ENCODE measurements around the gene CARS2.
"Not testable (repeated sequence)": the region's sequence is repeated elsewhere in the genome, so short reads cannot be mapped to it uniquely, and the experiment has no call there.

Gene CARS2

DNA sequence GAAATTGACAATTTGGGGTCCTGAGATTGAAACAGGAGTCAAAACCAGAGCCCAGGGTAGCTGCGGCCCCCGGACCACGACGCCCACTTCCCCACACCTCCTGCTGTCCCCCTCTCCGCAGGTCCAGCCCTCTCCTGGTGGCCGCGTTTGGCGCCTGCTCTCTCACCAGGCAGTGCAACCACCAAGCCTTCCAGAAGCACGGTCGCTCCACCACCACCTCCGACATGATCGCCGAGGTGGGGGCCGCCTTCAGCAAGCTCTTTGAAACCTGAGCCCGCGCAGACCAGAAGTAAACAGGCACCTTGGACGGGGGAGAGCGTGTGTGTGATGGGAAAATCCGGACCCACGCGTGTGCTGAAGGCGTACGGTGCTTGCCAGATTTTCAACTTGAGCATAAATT is 67.7 kb downstream of the CARS2 start:
- DNase-seq (ENCODE audit: low read depth) = no peak

DNA sequence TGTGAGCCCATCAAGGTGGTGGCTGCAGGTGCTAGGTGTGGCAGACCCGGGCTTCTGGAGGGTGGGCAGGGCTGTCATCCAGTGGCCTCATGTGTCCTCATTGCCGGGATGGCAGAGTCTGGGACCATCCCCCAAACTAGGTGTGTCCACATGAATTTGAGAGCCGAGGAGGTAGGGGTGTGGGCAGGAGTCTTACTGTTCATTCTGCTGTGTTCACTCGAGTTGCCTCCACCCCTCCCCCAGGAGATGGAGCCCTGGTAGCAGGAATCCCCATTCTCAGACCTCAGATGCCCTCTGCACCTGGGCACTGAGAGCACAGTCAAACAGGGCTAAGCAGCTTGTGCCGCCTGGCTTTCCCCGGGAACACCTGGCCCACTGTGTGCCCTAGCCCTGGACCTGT is 68.2 kb downstream of the CARS2 start:
- DNase-seq (ENCODE audit: low read depth) = no peak

DNA sequence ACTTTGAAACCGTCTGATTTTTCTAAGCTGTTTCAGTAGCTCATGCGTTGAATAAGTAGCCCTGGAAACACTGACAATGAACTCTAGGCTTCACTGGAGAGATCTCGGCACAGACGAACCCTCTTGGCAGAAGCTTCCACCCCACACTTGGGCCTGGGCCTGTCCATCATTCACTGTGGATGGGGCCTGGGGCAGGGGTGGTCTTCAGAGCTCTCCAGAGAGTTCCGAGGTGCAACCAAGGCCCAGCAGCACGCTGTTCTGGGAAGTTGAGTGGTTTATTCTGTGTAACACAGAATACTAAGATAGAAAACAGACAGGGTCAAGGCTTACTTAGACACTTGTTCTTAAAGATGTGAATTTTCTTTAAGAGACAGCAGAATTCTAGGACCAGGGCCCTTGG is 68.6 kb downstream of the CARS2 start:
- DNase-seq (ENCODE audit: low read depth) = no peak

DNA sequence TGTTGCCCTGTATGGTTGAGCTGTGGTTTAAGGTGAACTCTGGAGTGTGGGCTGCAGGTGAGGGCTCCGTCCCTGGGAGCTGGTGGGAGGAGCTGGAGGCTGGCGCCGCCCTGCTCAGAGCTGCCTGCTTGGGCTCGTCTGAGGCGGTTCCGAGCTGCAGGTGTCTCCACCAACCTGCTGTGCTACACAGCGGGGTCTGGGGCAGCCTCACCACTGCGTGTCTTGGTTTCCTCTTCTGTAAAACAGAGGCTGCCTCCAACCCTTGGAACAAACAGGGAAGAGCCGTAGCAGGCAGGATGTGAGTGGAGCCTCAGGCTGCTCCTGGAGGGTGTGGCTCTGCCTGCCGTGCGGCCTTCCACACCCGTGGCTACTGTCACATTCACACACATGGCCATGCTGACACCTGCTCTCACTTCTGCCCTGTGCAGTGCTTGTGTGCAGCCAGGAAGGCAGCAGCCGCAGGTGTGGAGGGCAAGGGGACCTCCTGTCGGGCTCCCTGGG is 69.2 kb downstream of the CARS2 start:
- no peak for DNase-seq (ENCODE audit: low read depth)

DNA sequence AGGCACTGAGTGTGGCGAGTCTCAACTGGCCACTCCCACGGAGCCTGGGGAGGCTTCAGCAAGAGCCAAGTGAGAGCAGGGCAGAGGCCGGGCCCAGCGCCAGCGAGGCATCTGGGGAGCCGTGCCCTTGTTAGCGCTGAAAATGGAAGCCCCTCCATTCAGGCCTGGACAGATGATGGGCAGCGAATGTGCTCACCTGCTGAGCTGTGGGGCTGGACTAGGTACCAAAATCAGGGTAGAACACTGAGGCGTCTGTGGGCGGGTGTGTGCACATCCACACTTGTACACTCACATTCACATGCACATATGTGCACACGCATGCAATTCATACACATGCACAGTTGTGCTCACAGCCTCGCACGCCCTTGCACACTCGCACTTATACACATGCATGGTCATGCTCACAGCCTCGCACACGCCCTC is 69.9 kb downstream of the CARS2 start:
- no peak for DNase-seq (ENCODE audit: low read depth)

DNA sequence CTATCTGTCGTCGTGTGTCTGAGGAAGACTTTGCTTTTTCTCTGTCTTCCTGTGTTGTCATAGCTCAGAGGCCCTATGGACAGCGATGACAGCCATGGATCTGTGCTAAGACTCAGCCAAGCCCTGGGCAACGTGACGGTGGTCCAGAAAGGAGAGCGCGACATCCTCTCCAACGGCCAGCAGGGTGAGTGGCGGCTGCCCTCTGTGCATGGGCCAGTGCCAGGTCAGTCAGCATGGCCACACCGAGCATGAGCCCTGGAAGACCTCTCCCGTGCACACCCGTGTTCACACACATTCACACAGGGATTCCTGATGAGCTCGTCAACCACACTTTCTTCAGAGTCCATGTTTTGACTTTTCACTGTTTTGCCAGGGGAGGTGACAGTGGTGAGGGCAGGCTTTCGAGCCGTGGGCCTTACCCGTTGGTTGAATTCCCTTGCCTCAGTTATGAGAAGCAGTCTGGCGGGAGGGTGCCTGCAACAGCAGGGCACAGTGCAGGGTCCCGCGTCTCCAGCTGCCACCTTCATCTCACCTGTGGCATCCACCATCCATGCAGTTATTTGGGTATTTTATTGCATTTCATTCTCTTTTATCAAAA is 70.4 kb downstream of the CARS2 start:
- no peak for DNase-seq (ENCODE audit: low read depth)

DNA sequence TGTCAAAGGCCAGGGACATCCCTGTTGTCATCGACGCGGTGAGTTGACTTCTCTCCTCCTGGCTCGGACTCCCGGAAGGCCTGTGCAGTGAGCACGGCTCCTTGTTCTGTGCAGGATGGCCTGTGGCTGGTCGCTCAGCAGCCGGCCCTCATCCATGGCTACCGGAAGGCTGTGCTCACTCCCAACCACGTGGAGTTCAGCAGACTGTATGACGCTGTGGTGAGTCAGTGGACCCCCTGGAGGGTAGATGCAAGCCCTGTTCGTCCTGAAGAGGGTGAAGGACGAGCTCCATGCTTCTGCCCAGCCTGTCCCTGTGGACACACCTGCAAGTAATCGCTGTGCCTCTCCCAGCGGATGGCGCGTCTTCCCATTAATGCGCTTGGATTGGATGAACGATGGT is 71.4 kb downstream of the CARS2 start:
- DNase-seq (ENCODE audit: low read depth) = no peak

DNA sequence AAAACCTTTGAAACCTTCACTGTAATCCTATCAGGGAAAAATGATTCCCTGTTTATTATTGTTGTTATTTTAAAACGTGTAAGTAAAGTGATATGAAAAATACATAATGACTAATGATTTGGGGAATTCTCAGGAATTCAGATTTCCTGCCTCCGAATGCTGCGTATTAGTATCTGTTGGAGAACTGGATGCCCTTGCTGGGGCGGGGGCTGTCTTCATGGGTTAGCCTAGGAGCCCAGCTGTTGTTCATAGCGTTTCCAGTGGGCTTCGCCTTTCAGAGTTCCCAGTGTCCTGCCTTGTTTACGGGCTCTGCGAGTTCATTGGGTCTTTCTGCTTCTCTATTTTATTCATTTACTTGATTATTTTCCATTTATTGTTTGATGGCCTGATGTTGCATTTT is 72.1 kb downstream of the CARS2 start:
- no peak for DNase-seq (ENCODE audit: low read depth)

DNA sequence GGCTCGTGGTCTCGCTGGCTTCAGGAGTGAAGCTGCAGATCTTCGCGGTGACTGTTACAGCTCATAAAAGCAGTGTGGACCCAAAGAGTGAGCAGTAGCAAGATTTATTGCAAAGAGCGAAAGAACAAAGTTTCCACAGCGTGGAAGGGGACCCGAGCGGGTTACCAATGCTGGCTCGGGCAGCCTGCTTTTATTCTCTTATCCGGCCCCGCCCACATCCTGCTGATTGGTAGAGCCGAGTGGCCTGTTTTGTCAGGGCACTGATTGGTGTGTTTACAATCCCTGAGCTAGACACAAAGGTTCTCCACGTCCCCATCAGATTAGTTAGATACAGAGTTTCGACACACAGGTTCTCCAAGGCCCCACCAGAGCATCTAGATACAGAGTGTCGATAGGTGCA is 73.7 kb downstream of the CARS2 start:
- DNase-seq (ENCODE audit: low read depth) = not testable (repeated sequence)

DNA sequence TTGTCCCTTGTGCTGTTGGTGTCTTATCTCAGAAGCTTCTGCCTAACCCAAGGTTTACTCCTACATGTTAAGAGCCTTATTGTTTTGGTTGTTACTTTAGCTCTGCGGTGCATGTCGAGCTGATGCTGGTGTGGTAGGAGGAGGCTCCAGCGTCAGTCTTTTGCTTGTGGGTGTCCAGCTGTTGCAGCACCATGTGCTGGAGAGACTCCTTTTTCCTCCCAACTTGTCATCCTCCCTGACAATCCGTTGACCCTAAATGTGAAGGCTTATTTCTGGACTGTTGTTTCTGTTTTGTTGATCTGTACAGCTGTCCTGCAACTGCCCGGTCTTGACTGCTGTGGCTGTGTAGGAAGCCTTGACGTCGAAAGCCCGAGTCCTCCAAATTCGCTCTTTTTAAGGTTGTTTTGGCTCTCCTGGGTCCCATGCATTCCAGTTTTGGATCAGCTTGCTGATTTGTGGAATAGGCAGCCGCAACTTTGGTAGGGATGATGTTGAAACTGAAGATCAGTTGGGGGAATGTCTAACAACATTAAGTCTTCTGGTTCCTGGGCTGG is 75.3 kb downstream of the CARS2 start:
- DNase-seq (ENCODE audit: low read depth) = no peak

DNA sequence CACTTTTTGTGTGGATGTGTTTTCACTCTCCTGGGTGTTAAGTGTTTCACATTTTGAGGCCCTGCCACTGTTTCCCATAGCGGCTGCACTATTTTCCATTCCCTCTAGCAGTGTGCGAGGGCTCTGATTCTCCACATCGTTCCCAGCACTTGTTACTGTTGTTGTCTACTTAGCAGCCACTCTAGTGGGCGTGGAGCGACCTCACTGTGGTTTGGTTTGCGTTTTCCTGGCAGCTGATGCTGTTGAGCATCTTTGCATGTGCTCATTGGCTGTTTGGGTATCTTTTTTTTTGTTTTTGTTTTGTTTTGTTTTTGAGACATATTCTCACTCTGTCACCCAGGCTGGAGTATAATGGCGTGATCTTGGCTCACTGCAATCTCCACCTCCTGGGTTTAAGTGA is 76.2 kb downstream of the CARS2 start:
- DNase-seq (ENCODE audit: low read depth) = no peak

DNA sequence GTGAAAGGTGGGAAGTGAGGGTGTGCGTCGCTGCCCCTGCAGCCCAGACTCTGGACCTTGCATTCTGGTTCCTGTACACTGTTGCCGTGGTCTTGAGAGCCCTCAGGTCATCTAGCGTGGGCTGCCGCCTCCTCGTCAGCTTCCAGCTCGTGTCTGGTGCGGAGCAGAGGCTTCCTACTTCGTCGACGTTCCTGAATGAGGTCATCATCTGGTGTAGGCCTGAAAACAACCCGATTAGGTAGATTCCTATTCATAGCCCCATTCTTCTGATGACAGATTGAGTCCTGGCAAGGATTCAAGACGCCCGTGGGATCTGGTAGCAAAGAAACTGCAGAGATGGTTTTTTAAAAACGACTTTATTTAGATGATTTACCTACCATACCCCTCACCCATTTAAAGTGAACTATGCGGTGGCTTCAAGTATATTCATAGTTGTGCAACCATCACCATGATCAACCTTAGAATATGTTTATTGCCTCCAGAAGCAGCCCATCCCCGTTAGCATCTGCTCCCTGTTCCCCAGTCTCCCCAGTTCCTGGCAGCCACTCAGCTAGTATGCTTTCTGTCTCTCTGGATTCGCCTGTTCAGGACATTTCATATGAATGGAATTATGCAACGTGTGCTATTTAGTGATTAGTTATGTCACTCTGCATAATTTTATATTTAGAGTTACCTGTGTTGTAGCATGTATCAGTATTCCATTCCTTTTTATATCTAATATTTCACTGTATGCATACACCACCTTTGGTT is 76.8 kb downstream of the CARS2 start:
- no peak for DNase-seq (ENCODE audit: low read depth)

DNA sequence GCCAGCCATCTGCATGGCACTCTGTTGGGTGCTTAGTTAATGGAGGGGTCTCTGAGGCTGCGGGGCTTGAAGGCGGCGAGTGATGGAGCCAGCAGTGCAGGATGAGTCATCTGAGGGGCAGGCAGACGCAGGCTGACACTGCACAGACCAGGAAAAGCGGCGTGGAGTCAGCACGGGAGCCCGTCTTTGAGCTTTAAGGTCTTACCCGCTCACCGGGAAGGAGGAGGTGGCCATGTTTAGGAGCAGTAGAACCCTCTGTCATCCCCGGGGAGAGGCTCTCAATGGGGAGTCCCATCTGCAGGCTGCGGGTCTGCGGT is 77.5 kb downstream of the CARS2 start:
- DNase-seq (ENCODE audit: low read depth) = no peak

DNA sequence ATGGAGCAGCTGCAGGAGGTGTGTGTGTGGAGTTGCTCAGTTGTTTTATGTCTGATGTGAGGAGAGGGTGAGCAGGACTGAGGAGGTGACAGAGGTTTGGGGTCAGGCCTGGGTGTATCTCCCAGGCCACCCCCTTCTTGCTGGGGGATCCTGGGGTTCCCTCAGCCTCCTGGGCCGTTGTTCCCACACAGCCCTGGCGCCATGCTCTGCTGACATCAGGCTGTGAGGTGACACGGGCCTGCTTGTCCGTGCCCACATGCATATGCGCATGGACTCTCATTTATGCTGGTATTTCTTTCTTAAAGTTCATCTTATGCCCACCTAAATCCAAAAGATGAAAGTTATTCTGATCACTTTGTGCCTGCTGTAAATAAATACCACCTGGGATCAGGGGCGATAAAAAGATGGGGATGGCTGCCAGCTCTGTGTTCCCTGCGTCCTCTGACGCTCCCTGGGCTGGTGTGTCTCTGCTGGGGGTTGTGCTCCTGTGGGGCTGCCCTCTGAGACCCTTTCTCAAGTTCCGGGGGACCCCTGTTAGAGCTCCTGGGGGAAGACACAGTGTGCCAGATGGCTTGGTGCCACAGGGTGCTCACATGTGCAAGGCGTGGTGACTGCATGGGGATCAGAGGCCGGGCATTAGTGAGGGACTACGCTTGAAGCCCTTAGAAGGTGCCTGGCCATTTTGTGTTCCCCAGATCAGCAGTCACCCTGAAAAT is 78.0 kb downstream of the CARS2 start:
- no peak for DNase-seq (ENCODE audit: low read depth)

DNA sequence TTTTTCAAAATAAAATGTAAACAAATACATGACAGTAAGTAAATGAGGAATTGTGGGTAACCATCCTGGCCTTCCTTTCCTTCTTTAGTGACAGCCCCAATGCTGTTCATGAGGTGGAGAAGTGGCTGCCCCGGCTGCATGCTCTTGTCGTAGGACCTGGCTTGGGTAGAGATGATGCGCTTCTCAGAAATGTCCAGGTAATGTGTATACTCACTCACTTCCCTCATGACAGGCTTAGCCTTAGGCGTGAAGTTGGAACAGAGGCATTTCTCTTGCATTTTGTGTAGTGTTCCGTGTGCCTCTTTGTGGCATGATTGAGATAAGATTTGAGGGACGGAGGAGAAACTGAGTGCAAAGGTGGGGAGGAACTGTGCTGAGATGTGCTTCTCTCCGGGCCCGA is 78.6 kb downstream of the CARS2 start:
- no peak for DNase-seq (ENCODE audit: low read depth)

DNA sequence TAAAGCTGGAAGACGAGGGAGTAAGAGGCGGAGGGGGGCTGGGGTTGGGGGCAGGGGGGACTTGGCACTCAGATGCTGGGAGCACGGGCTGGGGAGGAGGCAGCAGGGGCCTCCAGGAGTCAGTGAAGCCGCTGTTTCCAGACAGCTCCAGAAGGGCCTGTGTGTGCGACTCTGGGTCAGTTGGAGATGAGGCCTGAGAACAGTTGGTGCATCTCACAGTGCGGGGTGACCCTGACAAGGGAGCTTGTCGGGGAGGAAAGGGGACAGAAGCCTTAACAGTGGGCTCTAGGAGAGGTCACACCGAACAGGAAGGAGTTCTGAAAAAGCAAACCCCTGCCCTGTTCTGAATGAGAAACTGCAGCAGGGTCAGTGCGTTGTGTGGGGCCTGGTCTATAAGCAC is 79.4 kb downstream of the CARS2 start:
- DNase-seq (ENCODE audit: low read depth) = no peak

DNA sequence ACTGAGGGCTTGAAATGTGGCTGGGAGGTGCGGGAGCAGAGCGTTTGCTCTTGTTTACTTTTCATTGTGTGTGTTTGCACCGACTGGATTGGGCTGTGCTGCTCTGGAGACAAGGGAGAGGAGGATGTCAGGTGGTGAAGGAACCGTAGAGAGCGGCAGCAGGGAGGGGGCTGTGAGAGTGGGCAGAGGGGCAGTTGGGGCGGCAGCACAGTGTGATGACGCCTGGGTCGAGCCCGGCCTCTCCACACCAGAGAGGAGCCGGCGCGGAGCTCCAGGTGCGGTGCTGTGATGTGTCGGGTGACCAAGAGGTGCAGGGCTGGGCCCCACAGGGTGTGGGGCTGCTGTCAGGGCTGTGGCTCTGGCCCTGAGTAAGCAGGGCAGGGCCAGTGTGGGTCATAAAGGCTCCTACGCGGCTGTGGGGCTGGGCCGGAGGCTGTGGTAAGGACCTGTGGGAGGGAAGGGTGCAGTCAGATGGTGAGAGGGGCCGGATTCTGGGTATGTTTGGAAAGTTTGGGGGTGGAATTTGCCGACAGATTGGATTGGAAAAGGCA is 80.1 kb downstream of the CARS2 start:
- DNase-seq (ENCODE audit: low read depth) = no peak

DNA sequence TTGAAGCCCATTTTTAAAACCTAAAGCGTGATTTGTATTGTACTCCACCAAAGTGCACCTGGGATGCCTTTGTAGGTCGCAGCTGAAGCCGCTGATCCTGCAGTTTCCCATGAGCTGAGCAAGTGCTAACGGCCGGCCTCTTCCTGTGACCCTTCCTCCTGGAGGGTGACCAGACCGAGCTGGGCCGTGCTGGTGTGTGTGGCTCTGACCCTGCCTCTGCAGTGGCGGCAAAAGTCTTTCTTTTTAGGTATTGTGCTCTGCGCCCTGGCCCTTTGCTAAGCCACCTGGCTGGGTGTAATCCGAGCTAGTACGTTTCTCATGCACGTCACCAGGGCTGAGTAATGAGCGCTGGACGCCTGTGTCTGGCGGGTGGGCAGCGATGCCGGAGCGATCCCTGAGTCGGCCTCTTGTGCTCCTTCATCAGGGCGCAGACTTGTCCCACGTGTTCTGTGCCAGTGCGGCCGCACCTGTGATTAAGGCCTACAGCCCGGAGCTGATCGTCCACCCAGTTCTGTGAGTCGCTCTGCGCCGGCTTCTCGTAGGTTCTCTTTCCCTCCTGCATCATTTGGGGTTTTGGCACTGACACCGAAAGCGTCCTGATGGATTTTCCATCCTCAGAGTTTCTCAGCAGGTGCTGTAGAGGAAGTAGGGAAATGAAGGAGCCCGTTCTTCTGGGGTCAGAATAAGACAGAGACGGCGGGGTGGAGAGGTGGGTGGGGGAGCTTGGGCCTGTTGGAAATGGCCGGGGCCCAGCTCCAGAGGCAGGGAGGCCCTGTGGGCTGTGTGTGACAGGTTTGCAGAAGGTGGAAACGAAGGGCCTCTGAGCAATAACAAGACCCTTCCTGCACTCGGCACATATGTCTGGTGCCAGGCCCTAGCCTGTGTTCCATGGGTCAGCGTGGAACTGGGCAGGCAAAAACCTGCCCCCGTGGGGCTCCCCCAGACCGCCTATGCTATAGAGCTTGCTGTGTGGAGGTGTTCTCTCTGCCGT is 80.9 kb downstream of the CARS2 start:
- DNase-seq (ENCODE audit: low read depth) = no peak

DNA sequence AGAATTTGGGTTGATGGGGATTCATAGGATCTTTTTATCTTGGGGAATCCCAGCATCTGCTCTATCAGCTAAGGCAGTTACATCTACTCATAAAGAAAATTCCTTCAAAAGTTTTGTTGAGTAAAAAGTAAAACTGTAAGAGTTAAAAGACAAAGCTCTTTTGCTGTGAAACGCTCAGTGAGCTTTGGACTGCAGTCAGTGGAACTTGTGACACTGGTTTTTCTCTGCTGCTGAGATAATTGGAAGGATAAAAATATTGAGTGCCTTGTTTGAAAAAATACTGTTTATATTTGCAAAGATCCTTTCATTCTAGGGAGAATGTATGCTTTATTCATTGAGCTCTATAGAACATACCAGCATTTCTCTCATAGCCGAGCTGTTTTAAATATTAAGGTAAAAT is 85.3 kb downstream of the CARS2 start:
- DNase-seq (ENCODE audit: low read depth) = no peak

DNA sequence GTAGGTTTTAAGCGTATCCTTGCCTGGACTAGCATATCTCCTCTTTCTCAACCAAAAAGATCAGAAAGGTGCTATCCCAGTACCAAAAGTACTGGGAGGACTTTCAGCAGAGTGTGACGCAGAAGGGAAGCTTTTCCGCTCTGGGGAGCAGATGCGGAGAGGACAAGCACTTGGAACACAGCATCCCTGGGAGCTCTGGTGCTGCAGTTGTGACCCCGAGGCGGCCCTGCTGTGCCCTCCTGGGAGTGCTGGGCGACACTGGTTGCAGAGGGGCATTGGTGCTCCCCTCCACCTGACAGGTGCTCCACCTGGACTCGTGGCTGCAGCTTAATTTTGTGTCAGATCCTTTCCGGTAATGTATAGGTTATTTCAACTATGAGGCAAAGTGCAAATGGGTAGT is 87.1 kb downstream of the CARS2 start:
- DNase-seq (ENCODE audit: low read depth) = no peak

DNA sequence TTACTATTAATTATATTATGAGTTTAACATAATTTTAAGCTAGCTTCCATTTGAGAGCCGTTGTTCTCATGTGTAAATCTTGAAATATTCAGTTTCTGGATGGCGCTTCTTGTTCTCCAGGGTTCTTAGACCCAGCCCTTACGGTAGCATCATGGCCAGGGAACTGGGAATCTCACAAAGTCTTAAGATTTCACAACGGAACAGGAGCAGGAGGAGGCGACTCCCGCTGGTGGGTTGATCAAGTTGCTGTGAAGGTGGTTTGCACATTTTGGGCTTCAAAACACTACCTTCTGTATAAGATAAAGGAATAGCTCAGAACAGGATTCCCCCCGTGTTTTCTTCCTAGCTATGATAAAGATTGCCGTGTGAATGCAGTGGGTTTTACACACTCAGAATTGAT is 87.7 kb downstream of the CARS2 start:
- DNase-seq (ENCODE audit: low read depth) = no peak

Measured in activated T-cell treated with anti-CD3 and anti-CD28 coated beads for 48 hours (primary cell).